Astrocyte (in vitro differentiated cells and primary cell): ENCODE results near the gene MYORG. TPM values are rescaled to one million over a fixed set of nuclear protein-coding genes. Genes with fewer than 3 reads are reported as not detected.

Experiments used
- DNase-seq: peaks from one replicate; pipeline ENCODE4 v3.0.0-alpha.2; 2010; ENCODE audit warnings: low read depth
- FAIRE-seq: peaks from 2 replicates; lab custom pipeline; 2011; peaks lifted over from hg19 to GRCh38; lab: Jason Lieb, UNC
- H2AFZ ChIP-seq: 2 replicates; pipeline ENCODE4 v1.6.0; 2012; ENCODE audit warnings: low read depth, low read length, inconsistent platforms
- H3K27ac ChIP-seq: 2 replicates; pipeline ENCODE4 v1.5.1; 2011; ENCODE audit warnings: low read depth, low read length, inconsistent platforms
- H3K27me3 ChIP-seq: 2 replicates; pipeline ENCODE4 v1.6.0; 2011; ENCODE audit warnings: low read length, inconsistent platforms; ENCODE audit not compliant: insufficient read depth
- H3K36me3 ChIP-seq: 2 replicates; pipeline ENCODE4 v1.5.1; 2011; ENCODE audit warnings: low read length, inconsistent platforms; ENCODE audit not compliant: insufficient read depth
- H3K4me1 ChIP-seq: 2 replicates; pipeline ENCODE4 v1.5.1; 2011; ENCODE audit warnings: low read length, inconsistent platforms; ENCODE audit not compliant: insufficient read depth
- H3K4me2 ChIP-seq: 2 replicates; pipeline ENCODE4 v1.6.0; 2012; ENCODE audit warnings: low read length, inconsistent platforms
- H3K4me3 ChIP-seq: 2 replicates; pipeline ENCODE4 v1.5.1; 2011; ENCODE audit warnings: low read depth, mild to moderate bottlenecking, low read length, inconsistent platforms; ENCODE audit not compliant: insufficient read depth
- H3K79me2 ChIP-seq: 2 replicates; pipeline ENCODE4 v1.6.0; 2012; ENCODE audit warnings: mild to moderate bottlenecking, low read length, inconsistent platforms; ENCODE audit not compliant: insufficient read depth
- H3K9ac ChIP-seq: 2 replicates; pipeline ENCODE4 v1.6.0; 2012; ENCODE audit warnings: mild to moderate bottlenecking, low read length, inconsistent platforms
- H3K9me3 ChIP-seq: 2 replicates; pipeline ENCODE4 v1.5.1; 2012; ENCODE audit warnings: low read depth, mild to moderate bottlenecking, low read length, inconsistent platforms; ENCODE audit not compliant: insufficient read depth
- H4K20me1 ChIP-seq: 2 replicates; pipeline ENCODE4 v1.6.0; 2012; ENCODE audit warnings: low read length, inconsistent platforms; ENCODE audit not compliant: insufficient read depth
- H3K27ac Mint-ChIP-seq: one replicate; pipeline ENCODE4 v1.8.0; 2021; ENCODE audit warnings: mild to moderate bottlenecking, mixed read lengths; ENCODE audit not compliant: unreplicated experiment
- H3K27me3 Mint-ChIP-seq: one replicate; pipeline ENCODE4 v1.8.0; 2021; ENCODE audit warnings: low read depth, mixed read lengths; ENCODE audit not compliant: unreplicated experiment
- H3K36me3 Mint-ChIP-seq: one replicate; pipeline ENCODE4 v1.8.0; 2021; ENCODE audit warnings: low read depth, mixed read lengths; ENCODE audit not compliant: unreplicated experiment
- H3K4me1 Mint-ChIP-seq: one replicate; pipeline ENCODE4 v1.8.0; 2021; ENCODE audit warnings: low read depth, mixed read lengths; ENCODE audit not compliant: unreplicated experiment
- H3K4me3 Mint-ChIP-seq: one replicate; pipeline ENCODE4 v1.8.0; 2021; ENCODE audit warnings: mild to moderate bottlenecking, moderate library complexity, mixed read lengths; ENCODE audit not compliant: unreplicated experiment
- H3K9me3 Mint-ChIP-seq: one replicate; pipeline ENCODE4 v1.8.0; 2021; ENCODE audit warnings: mild to moderate bottlenecking, mixed read lengths; ENCODE audit not compliant: unreplicated experiment
- EZH2 ChIP-seq: IDR thresholded peaks from 2 replicates; pipeline ENCODE4 v1.6.1; 2012; ENCODE audit warnings: mild to moderate bottlenecking, low read length, inconsistent platforms; ENCODE audit not compliant: insufficient read depth
- total RNA-seq: library from RNA; stranded (reverse); gene quantifications from 2 replicates; pipeline ENCODE4 v1.2.1, GENCODE V29; 2021
- TF ChIP-seq, protein P1 (sequence below): IDR thresholded peaks from 2 replicates; pipeline ENCODE4 v1.5.1; 2011; ENCODE audit warnings: low read depth, mild to moderate bottlenecking, inconsistent platforms, low read length, moderate library complexity; ENCODE audit not compliant: insufficient read depth

Gene MYORG
- total RNA-seq, 1 donor from 2014 or later, result 6.9 TPM

GRCh38 chr9:34387239-34387638 lies 10.5 kb upstream of the MYORG start:
- no peak overlapping the region for H3K27ac ChIP-seq
- Mint-ChIP-seq H3K27me3 (peaks cover 35% of the 10 kb centered on the region), H3K36me3 (peaks cover 16% of the 10 kb centered on the region), H3K9me3 (peaks cover 5% of the 10 kb centered on the region), H3K27ac (no peak overlapping the region), H3K4me1 (no peaks in the 10 kb centered on the region), H3K4me3 (no peak overlapping the region)
- TF ChIP-seq, protein P1, sequence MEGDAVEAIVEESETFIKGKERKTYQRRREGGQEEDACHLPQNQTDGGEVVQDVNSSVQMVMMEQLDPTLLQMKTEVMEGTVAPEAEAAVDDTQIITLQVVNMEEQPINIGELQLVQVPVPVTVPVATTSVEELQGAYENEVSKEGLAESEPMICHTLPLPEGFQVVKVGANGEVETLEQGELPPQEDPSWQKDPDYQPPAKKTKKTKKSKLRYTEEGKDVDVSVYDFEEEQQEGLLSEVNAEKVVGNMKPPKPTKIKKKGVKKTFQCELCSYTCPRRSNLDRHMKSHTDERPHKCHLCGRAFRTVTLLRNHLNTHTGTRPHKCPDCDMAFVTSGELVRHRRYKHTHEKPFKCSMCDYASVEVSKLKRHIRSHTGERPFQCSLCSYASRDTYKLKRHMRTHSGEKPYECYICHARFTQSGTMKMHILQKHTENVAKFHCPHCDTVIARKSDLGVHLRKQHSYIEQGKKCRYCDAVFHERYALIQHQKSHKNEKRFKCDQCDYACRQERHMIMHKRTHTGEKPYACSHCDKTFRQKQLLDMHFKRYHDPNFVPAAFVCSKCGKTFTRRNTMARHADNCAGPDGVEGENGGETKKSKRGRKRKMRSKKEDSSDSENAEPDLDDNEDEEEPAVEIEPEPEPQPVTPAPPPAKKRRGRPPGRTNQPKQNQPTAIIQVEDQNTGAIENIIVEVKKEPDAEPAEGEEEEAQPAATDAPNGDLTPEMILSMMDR, result no peak
- no peak for TF ChIP-seq EZH2
- no peaks in the 10 kb centered on the region for H3K4me1 ChIP-seq
- DNase-seq (no peak), FAIRE-seq (no peak)
- H3K4me2 ChIP-seq, result no peak overlapping the region
- H4K20me1 ChIP-seq, result no peaks in the 10 kb centered on the region
- H2AFZ ChIP-seq, result no peak overlapping the region
- peaks cover 4% of the 10 kb centered on the region for H3K27me3 ChIP-seq
- H3K9ac ChIP-seq, result no peak overlapping the region
- H3K4me3 ChIP-seq, result no peak overlapping the region
- H3K79me2 ChIP-seq, result no peaks in the 10 kb centered on the region
- H3K36me3 ChIP-seq, result no peaks in the 10 kb centered on the region
- no peaks in the 10 kb centered on the region for H3K9me3 ChIP-seq

DNA sequence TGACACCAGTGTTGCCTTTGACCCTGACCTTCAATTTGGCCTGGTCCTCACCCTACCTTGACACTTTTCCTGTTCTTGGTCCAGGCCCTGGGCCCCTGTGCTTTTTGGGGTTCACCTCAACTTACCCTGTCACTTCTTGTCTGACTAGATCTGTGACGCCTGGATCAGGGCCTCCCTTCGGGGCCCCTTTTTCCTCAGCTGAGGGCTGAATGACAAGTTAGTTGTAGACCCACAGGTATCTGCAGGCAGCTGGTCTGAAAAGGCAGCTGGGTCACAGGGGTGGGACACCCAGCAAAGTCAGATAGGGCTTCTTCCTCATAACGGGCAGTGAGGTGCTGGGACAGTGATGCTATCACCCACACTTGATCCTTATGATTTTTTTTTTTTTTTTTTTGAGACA lies 10.0 kb upstream of the MYORG start:
- Histone ChIP-seq H3K27ac (no peak overlapping the region), H3K4me3 (no peak overlapping the region), H3K27me3 (peaks cover 7% of the 10 kb centered on the region), H3K36me3 (no peaks in the 10 kb centered on the region), H2AFZ (no peak overlapping the region), H3K9ac (no peak overlapping the region), H3K4me2 (no peak overlapping the region), H3K4me1 (no peaks in the 10 kb centered on the region), H3K79me2 (no peaks in the 10 kb centered on the region), H4K20me1 (no peaks in the 10 kb centered on the region), H3K9me3 (no peaks in the 10 kb centered on the region)
- Mint-ChIP-seq H3K9me3 (peaks cover 5% of the 10 kb centered on the region), H3K27ac (no peak overlapping the region), H3K27me3 (peaks cover 41% of the 10 kb centered on the region), H3K4me1 (no peaks in the 10 kb centered on the region), H3K4me3 (no peak overlapping the region), H3K36me3 (peaks cover 18% of the 10 kb centered on the region)
- TF ChIP-seq, protein P1, result no peak
- TF ChIP-seq EZH2, result no peak
- FAIRE-seq (no peak), DNase-seq (no peak)

DNA sequence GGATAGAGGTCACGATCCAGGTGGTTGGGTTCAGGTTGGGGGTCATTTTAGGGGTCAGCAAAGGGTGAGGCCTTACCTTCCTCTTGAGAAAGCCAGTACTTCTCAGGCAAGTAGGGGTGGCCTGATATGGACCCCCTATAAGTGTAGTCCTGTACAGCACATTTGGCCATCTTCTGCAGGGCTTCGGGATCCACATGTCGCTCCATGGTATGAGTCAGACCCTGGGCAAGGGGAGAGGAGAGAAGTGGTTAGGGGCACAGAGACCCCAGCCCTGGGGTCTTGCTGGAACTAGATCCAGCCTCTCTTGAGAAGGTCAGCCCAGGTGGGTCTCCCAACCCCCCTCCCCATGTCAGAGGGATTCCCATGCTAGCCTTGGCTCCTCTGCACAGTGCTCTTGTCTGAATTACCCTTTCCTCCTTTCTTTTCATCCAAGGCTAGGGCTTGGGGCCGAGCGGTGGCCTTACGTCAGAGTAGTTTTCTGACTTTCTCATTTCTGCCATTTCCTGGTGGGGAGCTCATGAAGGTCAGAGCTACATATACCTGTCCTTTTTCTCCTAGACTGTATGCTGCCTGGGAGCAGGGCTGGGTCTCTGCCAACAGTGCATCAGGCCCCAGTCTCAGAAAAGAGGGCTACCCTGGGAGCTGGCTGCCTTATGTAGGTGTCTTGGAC lies 9.0 kb upstream of the MYORG start:
- Mint-ChIP-seq H3K9me3 (peaks cover 5% of the 10 kb centered on the region), H3K4me3 (no peak overlapping the region), H3K36me3 (peaks cover 18% of the 10 kb centered on the region), H3K27ac (no peak overlapping the region), H3K4me1 (no peaks in the 10 kb centered on the region), H3K27me3 (peaks cover 48% of the 10 kb centered on the region)
- no peak overlapping the region for H2AFZ ChIP-seq
- no peaks in the 10 kb centered on the region for H3K36me3 ChIP-seq
- H4K20me1 ChIP-seq, result no peaks in the 10 kb centered on the region
- H3K4me2 ChIP-seq, result no peak overlapping the region
- peaks cover 5% of the 10 kb centered on the region for H3K4me1 ChIP-seq
- no peak overlapping the region for H3K27ac ChIP-seq
- H3K27me3 ChIP-seq, result peaks cover 9% of the 10 kb centered on the region
- DNase-seq (no peak), FAIRE-seq (no peak)
- no peaks in the 10 kb centered on the region for H3K79me2 ChIP-seq
- H3K9ac ChIP-seq, result no peak overlapping the region
- no peaks in the 10 kb centered on the region for H3K9me3 ChIP-seq
- H3K4me3 ChIP-seq, result no peak overlapping the region
- no peak for TF ChIP-seq EZH2
